ENCODE data around the gene TMEM14C.
A peak's percentile ranks its signal among the peaks of the same experiment; 100 is the strongest.

TMEM14C gene

GRCh38 chr6:10722820-10723566, at the start of gene TMEM14C:
Gene TMEM14C (plus strand): TSS chr6:10723070. CDS start chr6:10724614, 1,544 bp downstream.
- POLR2A ChIA-PET = interaction anchor here (1.0 kb wide), 1 partner anchor 28 kb away, joined by 4 read pairs; the partner anchor contains the start of gene PAK1IP1
- no peak for TF ChIP-seq CTCF (IDR thresholded peaks at IDR 0.05; ENCODE audit: control extremely low read depth, extremely low read depth, low read depth, missing control alignments)
- CTCF ChIA-PET = interaction anchor here (1.0 to 2.5 kb wide), 4 partner anchors 10 to 24 kb away, joined by 4 to 11 read pairs (median 8); partner anchors contain the start of gene TMEM14B
- peak; percentile 97 for DNase-seq (ENCODE audit: extremely low spot score)

- POLR2A ChIA-PET = no interaction called here
- CTCF ChIA-PET = no interaction called here
- DNase-seq (ENCODE audit: extremely low spot score) = no peak
- TF ChIP-seq CTCF (IDR thresholded peaks at IDR 0.05; ENCODE audit: control extremely low read depth, extremely low read depth, low read depth, missing control alignments) = no peak
These were observed 46.5 kb upstream of the TMEM14C start for GRCh38 chr6:10676403-10676802.

- ChIA-PET CTCF (interaction anchor here (1.3 kb wide), 1 partner anchor 10 kb away, joined by 4 read pairs; no protein-coding TSS in a partner anchor), POLR2A (no interaction called here)
- no peak for TF ChIP-seq CTCF (IDR thresholded peaks at IDR 0.05; ENCODE audit: control extremely low read depth, extremely low read depth, low read depth, missing control alignments)
- no peak for DNase-seq (ENCODE audit: extremely low spot score)
These were observed 44.4 kb upstream of the TMEM14C start for GRCh38 chr6:10678456-10678855.

- no peak for TF ChIP-seq CTCF (IDR thresholded peaks at IDR 0.05; ENCODE audit: control extremely low read depth, extremely low read depth, low read depth, missing control alignments)
- no peak for DNase-seq (ENCODE audit: extremely low spot score)
- POLR2A ChIA-PET = no interaction called here
- CTCF ChIA-PET = interaction anchor here (1.0 to 1.5 kb wide), 3 partner anchors 12 to 203 kb away, joined by 3 to 4 read pairs (median 3); no protein-coding TSS in a partner anchor
These were observed 41.1 kb upstream of the TMEM14C start for GRCh38 chr6:10681795-10682194.

GRCh38 chr6:10682355-10682988, 40.4 kb upstream of the TMEM14C start:
- ChIA-PET POLR2A (no interaction called here), CTCF (interaction anchor here (1.0 to 1.1 kb wide), 3 partner anchors 52 to 1699 kb away, joined by 3 read pairs; no protein-coding TSS in a partner anchor)

More at GRCh38 chr6:10682355-10682988, 40.4 kb upstream of the TMEM14C start:
- DNase-seq (ENCODE audit: extremely low spot score) = no peak
- TF ChIP-seq CTCF (IDR thresholded peaks at IDR 0.05; ENCODE audit: control extremely low read depth, extremely low read depth, low read depth, missing control alignments) = no peak
